SK-N-DZ (cell line): ENCODE results near the gene CHRD.
A peak's percentile ranks its signal among the peaks of the same experiment; 100 is the strongest.
"Not testable (repeated sequence)": the region's sequence is repeated elsewhere in the genome, so short reads cannot be mapped to it uniquely, and the experiment has no call there.

Experiments used
- DNase-seq: peaks from one replicate; pipeline ENCODE4 v3.0.0-alpha.2; 2015; ENCODE audit warnings: low spot score

Gene CHRD

DNA sequence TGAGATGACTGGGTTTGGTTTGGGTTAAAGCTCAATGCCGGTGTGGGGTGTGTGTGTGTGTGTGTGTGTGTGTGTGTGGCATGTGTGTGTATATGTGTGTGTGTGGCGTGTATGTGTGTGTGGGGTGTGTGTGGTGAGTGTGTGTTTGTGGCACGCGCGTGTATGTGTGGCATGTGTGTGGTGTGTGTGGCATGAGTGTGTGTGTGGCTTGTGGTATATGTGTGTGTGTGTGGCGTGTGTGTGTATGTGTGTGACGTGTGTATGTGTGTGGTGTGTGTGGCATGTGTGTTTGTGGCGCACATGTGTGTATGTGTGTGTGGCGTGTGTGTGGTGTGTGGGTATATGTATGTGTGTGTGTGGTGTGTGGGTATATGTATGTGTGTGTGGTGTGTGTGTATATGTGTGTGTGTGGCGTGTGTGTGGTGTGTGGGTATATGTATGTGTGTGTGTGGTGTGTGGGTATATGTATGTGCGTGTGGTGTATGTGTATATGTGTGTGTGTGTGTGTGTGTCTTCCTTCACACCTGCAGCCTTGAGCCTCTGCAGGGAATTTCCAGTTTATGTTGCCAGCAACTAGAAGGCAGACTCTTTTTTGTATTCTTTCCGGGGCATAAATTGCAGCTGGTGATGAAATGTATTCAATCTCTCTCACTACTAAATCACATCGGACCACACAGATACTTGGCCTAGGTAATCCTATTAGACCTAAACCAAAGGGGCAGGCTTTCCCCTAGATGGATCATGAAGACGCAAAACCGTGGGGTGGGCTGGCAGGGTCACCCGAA is 34.8 kb downstream of the CHRD start:
- no peak for DNase-seq

DNA sequence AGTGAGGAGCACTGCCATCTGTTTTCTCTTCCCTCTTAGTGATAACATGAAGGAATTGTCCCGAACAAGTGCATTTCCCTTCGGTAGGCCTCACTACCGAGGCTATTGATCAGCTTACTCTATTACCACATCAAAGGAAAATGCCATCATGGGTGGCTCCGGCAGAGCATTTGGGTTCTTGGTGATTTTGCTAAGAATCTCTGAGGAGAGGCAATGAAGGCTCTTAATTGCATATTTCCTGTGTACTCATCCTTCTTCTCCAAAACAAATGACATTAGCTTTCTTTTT is 35.3 kb downstream of the CHRD start:
- DNase-seq = no peak

DNA sequence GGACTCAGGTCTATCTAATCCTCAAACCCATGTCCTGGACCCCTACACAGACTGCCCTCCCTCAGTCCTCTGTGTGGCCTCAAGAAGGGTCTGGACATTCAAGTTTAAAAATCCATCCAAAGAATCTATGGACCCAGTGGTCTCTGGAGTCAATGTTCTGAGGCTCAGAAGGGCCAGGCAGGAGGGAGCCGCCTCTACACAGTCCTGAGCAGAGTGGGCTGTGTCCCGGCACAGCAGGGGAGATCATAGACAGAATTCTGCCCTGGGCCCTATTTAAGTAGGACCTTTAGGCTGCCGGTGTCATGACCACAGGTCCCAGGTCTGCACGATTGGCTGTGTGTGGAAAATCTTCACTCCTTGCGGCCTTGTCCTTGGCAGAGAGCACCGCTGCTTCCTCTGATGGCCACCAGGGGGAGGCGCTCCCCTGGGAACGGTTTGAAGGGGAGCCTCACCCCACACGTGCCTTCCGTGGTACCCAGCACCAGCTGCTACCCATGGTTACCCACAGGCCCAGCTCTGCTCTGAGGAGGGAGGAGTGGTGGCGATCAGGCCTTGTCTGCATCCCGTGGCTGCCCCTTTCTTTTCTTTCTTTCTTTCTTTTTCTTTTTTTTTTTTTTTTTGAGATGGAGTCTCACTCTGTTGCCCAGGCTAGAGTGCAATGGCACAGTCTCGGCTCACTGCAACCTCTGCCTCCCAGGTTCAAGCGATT is 37.9 kb downstream of the CHRD start:
- peak; percentile 70 for DNase-seq

DNA sequence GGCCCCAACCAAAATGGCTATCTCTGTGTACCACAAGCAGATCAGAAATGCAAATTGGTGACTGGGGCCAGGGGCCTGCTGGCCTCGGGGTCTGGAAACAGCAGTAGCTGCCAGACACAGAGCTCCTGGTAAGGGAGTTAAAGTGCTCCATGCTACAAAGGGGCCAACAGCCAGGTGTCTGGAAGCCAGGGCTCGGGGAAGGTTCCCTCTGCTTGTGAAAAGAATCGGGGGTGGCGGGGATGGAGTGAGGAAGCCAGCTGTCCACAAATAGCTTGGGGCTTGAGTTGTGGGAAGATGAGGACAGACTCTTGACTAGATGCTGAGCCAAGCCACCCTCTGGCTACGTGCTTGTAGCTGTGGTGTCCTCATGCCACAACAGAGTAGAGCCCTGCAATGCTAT is 39.3 kb downstream of the CHRD start:
- no peak for DNase-seq

- no peak for DNase-seq
Measured at GRCh38 chr3:184423561-184423960, 43.7 kb downstream of the CHRD start.

DNA sequence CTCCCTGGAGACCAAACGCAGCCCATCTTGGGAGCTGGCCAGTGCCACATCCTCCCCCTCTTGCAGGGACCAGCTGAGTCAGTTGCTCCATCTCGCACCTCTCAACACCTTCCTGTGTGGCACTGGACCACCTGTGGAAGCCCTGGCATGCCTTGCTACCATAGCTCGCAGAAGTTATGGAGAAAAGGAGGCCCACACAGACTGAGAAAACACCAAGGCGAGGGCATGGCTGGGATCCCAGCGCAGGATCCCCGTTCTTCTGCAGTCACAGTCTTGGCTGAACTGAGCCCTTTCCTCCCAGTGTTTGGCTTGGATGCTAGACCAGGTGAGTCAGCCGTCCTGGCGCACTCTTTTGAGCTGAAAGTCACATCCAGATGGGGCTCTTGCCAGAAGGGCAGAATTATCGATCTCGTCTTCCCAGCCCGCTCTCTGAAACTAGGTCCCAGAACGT is 46.9 kb downstream of the CHRD start:
- DNase-seq = no peak

DNA sequence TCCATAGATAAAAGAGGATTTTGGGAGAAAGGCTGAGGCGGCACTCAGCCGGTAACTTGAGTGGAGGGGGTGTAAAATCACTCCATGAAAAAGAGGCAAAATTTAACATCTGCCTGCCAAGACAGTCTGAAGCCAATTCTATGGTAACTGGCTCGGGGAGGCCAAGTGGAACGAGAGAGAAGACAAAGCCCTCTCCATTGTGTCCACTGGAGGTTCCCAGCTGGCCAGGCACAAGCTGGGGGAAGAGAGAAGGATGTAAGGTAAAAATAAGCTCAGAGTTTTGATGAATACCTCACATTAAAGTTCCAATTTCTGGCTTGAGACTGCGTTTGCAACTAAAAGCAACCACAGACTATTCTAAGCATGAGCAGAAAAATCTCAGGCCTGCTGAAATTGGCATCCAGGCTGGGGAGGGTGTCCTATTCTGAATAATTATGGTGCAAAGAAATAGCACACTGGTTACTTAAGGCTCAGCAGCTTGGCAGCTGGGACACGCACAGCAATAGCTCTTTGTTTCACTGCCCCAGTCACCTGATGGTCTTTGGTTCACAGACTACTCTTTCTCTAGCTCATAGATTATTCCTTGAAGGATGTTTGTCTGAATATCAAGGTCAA is 48.8 kb downstream of the CHRD start:
- no peak for DNase-seq

- DNase-seq = no peak
Measured at GRCh38 chr3:184429786-184430185, 49.9 kb downstream of the CHRD start.

GRCh38 chr3:184430940-184431339 is 51.1 kb downstream of the CHRD start:
- DNase-seq = no peak

DNA sequence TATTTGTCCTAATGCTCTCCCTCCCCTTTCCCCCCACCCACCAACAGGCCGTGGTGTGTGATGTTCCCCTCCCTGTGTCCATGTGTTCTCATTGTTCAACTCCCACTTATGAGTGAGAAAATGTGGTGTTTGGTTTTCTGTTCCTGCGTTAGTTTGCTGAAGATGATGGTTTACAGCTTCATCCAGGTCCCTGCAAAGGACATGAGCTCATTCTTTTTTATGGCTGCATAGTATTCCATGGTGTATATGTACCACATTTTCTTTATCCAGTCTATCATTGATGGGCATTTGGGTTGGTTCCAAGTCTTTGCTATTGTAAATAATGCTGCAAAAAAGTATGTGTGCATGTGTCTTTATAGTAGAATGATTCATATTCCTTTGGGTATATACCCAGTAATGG is 53.3 kb downstream of the CHRD start:
- not testable (repeated sequence) for DNase-seq

- DNase-seq = no peak
Measured at GRCh38 chr3:184439096-184439495, 59.2 kb downstream of the CHRD start.
